Calu3 (cell line): Measurements from ENCODE around the gene MAT2B. TPM values are rescaled to one million over a fixed set of nuclear protein-coding genes. Genes with fewer than 3 reads are reported as not detected.

Experiments
- Bru-seq: library from RNA; stranded (reverse); fragments of 400-500 nt; gene quantifications from one replicate; lab custom pipeline; 2021; lab: Mats Ljungman, UMichigan
- BruChase-seq, 2 experiments: library from RNA; stranded (reverse); fragments of 400-500 nt; gene quantifications; one replicate each; lab custom pipeline; 2021; lab: Mats Ljungman, UMichigan
- BruUV-seq: library from RNA; stranded (reverse); fragments of 400-500 nt; replicated peaks from 2 replicates; lab custom pipeline; 2021; lab: Mats Ljungman, UMichigan
- CTCF ChIA-PET: fragments of 300-600 bp; sonication (Branson Sonifier 250); formaldehyde crosslinking; loops from one replicate; lab custom pipeline; 2022; ENCODE audit warnings: antibody characterized with exemption; lab: Charles Lee
- DNase-seq: peaks from one replicate; pipeline ENCODE4 v3.0.0; 2022
- H3K27ac Mint-ChIP-seq: one replicate; pipeline ENCODE4 v1.8.0; 2022; ENCODE audit warnings: mixed read lengths; ENCODE audit not compliant: unreplicated experiment
- H3K27me3 Mint-ChIP-seq: one replicate; pipeline ENCODE4 v1.8.0; 2022; ENCODE audit warnings: mixed read lengths; ENCODE audit not compliant: unreplicated experiment
- H3K36me3 Mint-ChIP-seq: one replicate; pipeline ENCODE4 v1.8.0; 2022; ENCODE audit warnings: mild to moderate bottlenecking, moderate library complexity, mixed read lengths; ENCODE audit not compliant: insufficient read depth, unreplicated experiment
- H3K4me1 Mint-ChIP-seq: one replicate; pipeline ENCODE4 v1.8.0; 2022; ENCODE audit warnings: mild to moderate bottlenecking, low read depth, mixed read lengths; ENCODE audit not compliant: unreplicated experiment
- H3K4me3 Mint-ChIP-seq: one replicate; pipeline ENCODE4 v1.8.0; 2022; ENCODE audit warnings: mild to moderate bottlenecking, low read depth, moderate library complexity, mixed read lengths; ENCODE audit not compliant: unreplicated experiment
- H3K9me3 Mint-ChIP-seq: one replicate; pipeline ENCODE4 v1.8.0; 2022; ENCODE audit warnings: low read depth, mixed read lengths; ENCODE audit not compliant: unreplicated experiment
- intact Hi-C: fragments of 100-400 bp; cut with micrococcal nuclease; formaldehyde crosslinking; loops from one replicate; pipeline ENCODE4 v1.10.0; 2022; ENCODE audit not compliant: unreplicated experiment
- long read RNA-seq: library from polyadenylated mRNA; stranded (forward); transcript quantifications from one replicate; pipeline ENCODE4 v2.0.0, GENCODE V29; 2022
- total RNA-seq: library from RNA; stranded (reverse); gene quantifications from 2 replicates; pipeline ENCODE4 v1.2.3, GENCODE V29; 2022
- TF ChIP-seq, protein P1 (sequence below): fragments of 200-600 bp; IDR thresholded peaks from one replicate; pipeline ENCODE4 v1.8.0; 2022; ENCODE audit warnings: antibody characterized with exemption; ENCODE audit not compliant: unreplicated experiment

MAT2B gene
- 81.6 and 85.5 TPM in 2 replicates for total RNA-seq
- Bru-seq, nascent RNA = percentile 88 among the genes with signal in this experiment
- percentile 96 among the genes with signal in this experiment for BruChase-seq, experiment 1, labeled RNA remaining after a 6-hour chase
- percentile 94 among the genes with signal in this experiment for BruChase-seq, experiment 2, labeled RNA remaining after a 2-hour chase
- long read RNA-seq, transcript MAT2B-202 (7 exons, 2,103 nt) = major isoform, 126 of 167 reads
- long read RNA-seq, transcript MAT2B-201 (7 exons, 2,226 nt) = minor isoform, 17 of 167 reads
- long read RNA-seq, partial matches to known transcripts = 14 of 167 reads
- long read RNA-seq, other reads (novel, unspliced or antisense) = 9 of 167 reads

DNA sequence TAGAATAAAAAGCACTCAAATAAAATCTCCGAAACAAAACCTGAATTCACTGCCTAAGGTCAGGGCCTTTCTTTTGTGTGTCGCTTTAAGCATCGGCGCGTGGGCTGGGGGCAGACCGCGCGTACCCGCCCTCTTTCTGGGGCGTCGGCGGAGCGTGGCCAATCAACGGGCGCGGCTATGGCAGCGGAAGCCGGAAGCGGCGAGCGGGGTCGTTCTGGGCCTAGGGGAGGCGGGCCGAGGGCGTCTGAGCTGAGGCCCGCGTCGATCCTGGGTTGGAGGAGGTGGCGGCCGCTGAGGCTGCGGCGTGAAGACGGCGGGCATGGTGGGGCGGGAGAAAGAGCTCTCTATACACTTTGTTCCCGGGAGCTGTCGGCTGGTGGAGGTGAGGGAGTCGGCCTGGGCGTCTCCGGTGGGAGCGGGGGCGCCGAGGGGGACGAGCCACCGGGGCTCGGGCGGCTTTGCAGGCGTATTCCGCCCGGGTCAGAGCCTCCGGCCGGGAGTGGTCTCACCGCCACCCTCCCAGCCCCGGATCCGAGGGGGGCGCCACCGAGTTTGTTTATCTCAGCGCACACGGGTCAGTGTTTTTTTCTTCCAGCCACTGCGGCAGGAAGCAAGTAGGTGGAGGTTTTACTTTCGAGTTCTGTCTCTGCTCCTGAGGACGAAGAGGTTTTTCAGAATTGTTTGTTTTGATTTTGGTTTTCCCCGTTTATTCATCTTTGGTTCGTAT is at the start of gene MAT2B:
TSS of gene MAT2B (plus strand) at position 252 of the 727 bp plus-strand sequence. CDS start at position 320, 68 bp downstream.
- DNase-seq = peak; percentile 97
- Mint-ChIP-seq H3K27me3 (no peaks in the 10 kb centered on the region), H3K9me3 (no peaks in the 10 kb centered on the region), H3K4me3 (peak within 1 kb of the TSS; percentile 98), H3K4me1 (peaks cover 21% of the 10 kb centered on the region), H3K36me3 (peaks cover 51% of the 10 kb centered on the region), H3K27ac (peak within 1 kb of the TSS; percentile 83)
- intact Hi-C loops = loop anchor here (2.0 kb wide), 1 partner anchor 45 kb away; the partner anchor contains the start of genes HMMR and NUDCD2
- BruUV-seq = no TSS peak
- TF ChIP-seq, protein P1, sequence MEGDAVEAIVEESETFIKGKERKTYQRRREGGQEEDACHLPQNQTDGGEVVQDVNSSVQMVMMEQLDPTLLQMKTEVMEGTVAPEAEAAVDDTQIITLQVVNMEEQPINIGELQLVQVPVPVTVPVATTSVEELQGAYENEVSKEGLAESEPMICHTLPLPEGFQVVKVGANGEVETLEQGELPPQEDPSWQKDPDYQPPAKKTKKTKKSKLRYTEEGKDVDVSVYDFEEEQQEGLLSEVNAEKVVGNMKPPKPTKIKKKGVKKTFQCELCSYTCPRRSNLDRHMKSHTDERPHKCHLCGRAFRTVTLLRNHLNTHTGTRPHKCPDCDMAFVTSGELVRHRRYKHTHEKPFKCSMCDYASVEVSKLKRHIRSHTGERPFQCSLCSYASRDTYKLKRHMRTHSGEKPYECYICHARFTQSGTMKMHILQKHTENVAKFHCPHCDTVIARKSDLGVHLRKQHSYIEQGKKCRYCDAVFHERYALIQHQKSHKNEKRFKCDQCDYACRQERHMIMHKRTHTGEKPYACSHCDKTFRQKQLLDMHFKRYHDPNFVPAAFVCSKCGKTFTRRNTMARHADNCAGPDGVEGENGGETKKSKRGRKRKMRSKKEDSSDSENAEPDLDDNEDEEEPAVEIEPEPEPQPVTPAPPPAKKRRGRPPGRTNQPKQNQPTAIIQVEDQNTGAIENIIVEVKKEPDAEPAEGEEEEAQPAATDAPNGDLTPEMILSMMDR = peak; percentile 46
- CTCF ChIA-PET = interaction anchor here (0.6 to 1.8 kb wide), 3 partner anchors 45 to 97 kb away, joined by 3 to 10 read pairs (median 3); partner anchors contain the start of genes HMMR and NUDCD2

DNA sequence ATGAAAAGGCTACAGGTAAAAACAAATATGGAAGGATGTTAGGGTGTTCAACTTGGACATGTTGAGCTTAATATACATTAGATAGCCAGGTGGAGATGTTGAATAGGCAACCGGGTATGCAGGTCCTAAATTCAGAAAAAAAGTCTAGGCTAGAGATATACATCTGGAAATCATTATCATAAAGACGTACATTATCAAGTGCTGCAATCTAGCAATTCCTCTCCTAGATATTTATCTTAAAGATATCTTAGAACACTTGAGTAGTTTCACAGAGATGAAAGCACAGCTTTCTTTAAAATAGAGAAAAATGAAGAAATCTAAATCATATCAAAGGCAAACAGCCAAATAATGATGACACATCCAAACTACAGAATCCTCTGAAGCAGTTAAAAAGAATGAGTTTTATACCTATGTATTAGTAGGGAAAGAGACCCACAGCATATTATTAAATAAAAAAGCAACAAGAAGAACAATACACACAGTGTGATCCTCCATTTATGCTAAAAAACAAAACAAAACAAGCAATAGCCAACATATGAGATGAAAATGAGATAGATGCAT is 49.3 kb upstream of the MAT2B start:
- Mint-ChIP-seq H3K4me3 (no peak overlapping the region), H3K27me3 (no peaks in the 10 kb centered on the region), H3K9me3 (no peaks in the 10 kb centered on the region), H3K36me3 (peaks cover 70% of the 10 kb centered on the region), H3K27ac (no peak overlapping the region), H3K4me1 (peaks cover 26% of the 10 kb centered on the region)
- CTCF ChIA-PET = interaction anchor here (0.7 kb wide), 1 partner anchor 8 kb away, joined by 4 read pairs; no protein-coding TSS in a partner anchor
- TF ChIP-seq, protein P1 = no peak
- intact Hi-C loops = no loop called here
- no peak for DNase-seq
- no TSS peak for BruUV-seq

DNA sequence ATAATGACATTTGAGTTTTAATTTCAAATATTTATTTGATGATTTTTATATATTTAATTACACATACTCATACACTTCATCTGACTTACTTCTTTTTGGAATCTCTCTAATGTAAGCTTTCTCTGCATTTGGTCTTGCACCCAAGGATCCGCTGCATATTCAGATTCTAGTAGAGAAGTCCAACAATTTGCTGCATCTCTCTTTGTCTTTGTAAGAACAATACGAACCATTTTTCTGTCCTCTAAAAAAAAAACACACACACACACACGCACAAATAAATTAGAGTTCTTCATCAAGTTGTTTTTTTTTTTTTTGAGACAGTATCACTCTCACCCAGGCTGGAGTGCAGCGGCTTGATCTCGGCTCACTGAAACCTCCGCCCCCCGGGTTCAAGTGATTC is 48.6 kb upstream of the MAT2B start:
- Mint-ChIP-seq H3K4me1 (peaks cover 26% of the 10 kb centered on the region), H3K9me3 (no peaks in the 10 kb centered on the region), H3K4me3 (no peak overlapping the region), H3K27me3 (no peaks in the 10 kb centered on the region), H3K36me3 (peaks cover 70% of the 10 kb centered on the region), H3K27ac (no peak overlapping the region)
- CTCF ChIA-PET = interaction anchor here (0.7 kb wide), 1 partner anchor 9 kb away, joined by 4 read pairs; no protein-coding TSS in a partner anchor
- DNase-seq = no peak
- BruUV-seq = no TSS peak
- TF ChIP-seq, protein P1 = no peak
- intact Hi-C loops = no loop called here

DNA sequence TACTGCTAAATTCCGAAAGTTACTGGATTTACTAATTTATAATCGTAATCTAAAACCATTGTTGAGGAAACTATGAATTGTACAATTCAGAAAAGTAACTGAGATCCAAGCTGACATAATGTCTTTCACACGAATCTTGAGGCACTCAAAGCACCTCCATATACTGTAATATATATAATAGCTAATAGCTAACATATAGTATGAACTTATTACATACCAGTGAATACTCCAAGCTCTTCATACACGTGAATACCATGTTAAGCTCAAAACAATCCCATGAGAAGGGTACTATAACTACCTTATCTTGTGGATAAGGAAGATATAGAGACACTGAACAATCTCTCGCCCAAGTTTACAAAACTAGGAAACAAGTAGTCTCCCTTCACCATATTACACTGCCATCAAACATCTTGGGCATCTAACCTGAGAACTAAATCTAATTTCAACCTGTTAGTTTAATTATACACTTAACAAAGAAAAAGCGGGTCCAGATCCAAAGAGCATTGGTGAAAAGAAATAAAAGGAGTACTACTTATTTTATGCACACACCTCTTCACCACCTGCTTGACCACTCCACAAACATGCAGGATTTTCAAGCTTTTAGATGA is 46.5 kb upstream of the MAT2B start:
- Mint-ChIP-seq H3K4me1 (peaks cover 26% of the 10 kb centered on the region), H3K27ac (peak overlapping the region; percentile 76), H3K27me3 (no peaks in the 10 kb centered on the region), H3K4me3 (peak overlapping the region; percentile 79), H3K36me3 (peaks cover 69% of the 10 kb centered on the region), H3K9me3 (no peaks in the 10 kb centered on the region)
- intact Hi-C loops = loop anchor here (2.0 kb wide), 1 partner anchor 22 kb away; the partner anchor contains the start of gene CCNG1
- TF ChIP-seq, protein P1 = no peak
- no peak for DNase-seq
- CTCF ChIA-PET = interaction anchor here (2.0 kb wide), 1 partner anchor 44 kb away, joined by 6 read pairs; no protein-coding TSS in a partner anchor
- BruUV-seq = no TSS peak
